Right atrium auricular region (tissue), 2 donors: ENCODE results near the gene OTUB2. TPM values are rescaled to one million over a fixed set of nuclear protein-coding genes. Genes with fewer than 3 reads are reported as not detected.
"Not testable (repeated sequence)": the region's sequence is repeated elsewhere in the genome, so short reads cannot be mapped to it uniquely, and the experiment has no call there.

Source experiments
- DNase-seq: peaks from one replicate; pipeline ENCODE4 v3.0.0-alpha.2; 2019; ENCODE audit warnings: low spot score
- H3K27ac ChIP-seq, 2 donors: fragments of 200-600 bp; sonication (generic); 1 replicate in 1 of 2; 2 replicates in 1 of 2; pipeline ENCODE4 v1.5.1; 2016 to 2019
- H3K27me3 ChIP-seq, 2 donors: fragments of 200-600 bp; sonication (generic); one replicate each; pipeline versions ENCODE4 v1.5.1 to v1.6.0; 2017 to 2019
- H3K36me3 ChIP-seq: fragments of 200-600 bp; sonication (generic); one replicate; pipeline ENCODE4 v1.5.1; 2016
- H3K4me1 ChIP-seq, 2 donors: fragments of 200-600 bp; sonication (generic); one replicate each; pipeline versions ENCODE4 v1.5.1 to v1.6.0; 2017 to 2019
- H3K4me3 ChIP-seq, 2 donors: fragments of 200-600 bp; sonication (generic); 1 replicate in 1 of 2; 2 replicates in 1 of 2; pipeline ENCODE4 v1.5.1; 2017 to 2019; ENCODE audit warnings: mild to moderate bottlenecking in 1 of 2, moderate library complexity in 1 of 2
- H3K9me3 ChIP-seq, 2 donors: fragments of 200-600 bp; sonication (generic); one replicate each; pipeline ENCODE4 v1.5.1; 2019
- total RNA-seq, 2 donors: library from RNA; depleted of rRNA; stranded (reverse); fragments of >200 nt; gene quantifications; one replicate each; pipeline ENCODE4 v1.1.0, GENCODE V29; 2016
- TF ChIP-seq, protein P1 (sequence below), 2 donors: fragments of 200-600 bp; sonication (generic); IDR thresholded peaks; one replicate each; pipeline ENCODE4 v1.5.1; 2019; ENCODE audit warnings: antibody characterized with exemption in 2 of 2

OTUB2 gene
- total RNA-seq, 2 donors from 2014 or later = 0.43 to 0.48 TPM

DNA sequence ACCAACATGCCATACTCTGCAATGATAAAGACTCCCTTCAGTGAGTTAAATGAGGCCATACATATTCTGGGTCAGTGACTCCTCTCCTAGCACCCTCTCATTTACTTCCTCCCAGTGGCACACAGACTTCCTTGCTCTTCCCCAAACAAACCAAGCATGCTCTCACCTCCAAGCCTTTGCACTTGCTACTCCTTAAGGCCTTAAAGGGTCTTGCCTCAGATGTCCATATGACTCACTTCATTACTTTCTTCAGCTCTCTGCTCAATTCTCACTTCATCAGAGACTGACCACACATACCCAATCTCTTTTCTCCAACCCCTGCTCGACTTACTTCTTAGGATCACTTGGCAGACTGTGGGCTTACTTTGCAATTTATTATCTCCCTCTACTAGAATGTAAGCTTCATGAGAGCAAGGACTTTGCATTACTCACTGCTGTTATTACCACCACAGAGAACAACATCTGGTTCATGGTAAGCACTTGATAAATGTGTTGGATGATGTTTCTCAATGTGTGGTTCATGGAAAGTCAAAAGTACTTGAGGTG, 32.1 kb downstream of the OTUB2 start:
- H3K27ac ChIP-seq = no peak overlapping the region
- no peak for DNase-seq
- H3K4me1 ChIP-seq = peaks cover 0 to 21% of the 10 kb centered on the region in 2 donors
- H3K4me3 ChIP-seq = no peak overlapping the region
- H3K9me3 ChIP-seq = no peaks in the 10 kb centered on the region
- H3K27me3 ChIP-seq = no peaks in the 10 kb centered on the region
- peaks cover 92% of the 10 kb centered on the region for H3K36me3 ChIP-seq
- TF ChIP-seq, protein P1, sequence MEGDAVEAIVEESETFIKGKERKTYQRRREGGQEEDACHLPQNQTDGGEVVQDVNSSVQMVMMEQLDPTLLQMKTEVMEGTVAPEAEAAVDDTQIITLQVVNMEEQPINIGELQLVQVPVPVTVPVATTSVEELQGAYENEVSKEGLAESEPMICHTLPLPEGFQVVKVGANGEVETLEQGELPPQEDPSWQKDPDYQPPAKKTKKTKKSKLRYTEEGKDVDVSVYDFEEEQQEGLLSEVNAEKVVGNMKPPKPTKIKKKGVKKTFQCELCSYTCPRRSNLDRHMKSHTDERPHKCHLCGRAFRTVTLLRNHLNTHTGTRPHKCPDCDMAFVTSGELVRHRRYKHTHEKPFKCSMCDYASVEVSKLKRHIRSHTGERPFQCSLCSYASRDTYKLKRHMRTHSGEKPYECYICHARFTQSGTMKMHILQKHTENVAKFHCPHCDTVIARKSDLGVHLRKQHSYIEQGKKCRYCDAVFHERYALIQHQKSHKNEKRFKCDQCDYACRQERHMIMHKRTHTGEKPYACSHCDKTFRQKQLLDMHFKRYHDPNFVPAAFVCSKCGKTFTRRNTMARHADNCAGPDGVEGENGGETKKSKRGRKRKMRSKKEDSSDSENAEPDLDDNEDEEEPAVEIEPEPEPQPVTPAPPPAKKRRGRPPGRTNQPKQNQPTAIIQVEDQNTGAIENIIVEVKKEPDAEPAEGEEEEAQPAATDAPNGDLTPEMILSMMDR (IDR thresholded peaks at IDR 0.05) = no peak

DNA sequence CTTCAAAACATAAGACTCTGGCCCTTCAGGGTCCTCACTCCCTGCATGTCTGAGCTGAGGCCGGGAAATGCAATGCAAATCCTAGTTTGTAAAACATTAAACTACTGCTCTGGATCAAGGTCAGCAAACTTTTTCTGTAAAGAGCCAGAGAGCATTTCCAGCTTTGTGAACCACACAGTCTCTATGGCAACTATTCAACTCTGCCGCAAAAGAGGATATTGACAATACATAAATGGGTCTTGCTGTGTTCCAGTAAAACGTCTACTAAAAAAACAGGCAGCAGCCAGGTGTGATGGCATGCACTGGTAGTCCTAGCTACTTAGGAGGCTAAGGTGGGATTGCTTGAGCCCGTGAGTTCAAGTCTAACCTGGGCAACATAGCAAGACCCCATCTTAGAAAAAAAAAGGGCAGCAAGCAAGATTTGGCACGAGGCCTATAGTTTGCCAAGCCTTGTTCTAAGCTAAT, 32.6 kb downstream of the OTUB2 start:
- DNase-seq = no peak
- Histone ChIP-seq H3K9me3 (no peaks in the 10 kb centered on the region), H3K4me1 (peaks cover 0 to 21% of the 10 kb centered on the region in 2 donors), H3K27ac (no peak overlapping the region), H3K36me3 (peaks cover 90% of the 10 kb centered on the region), H3K27me3 (no peaks in the 10 kb centered on the region), H3K4me3 (no peak overlapping the region)
- TF ChIP-seq, protein P1 (IDR thresholded peaks at IDR 0.05) = no peak

DNA sequence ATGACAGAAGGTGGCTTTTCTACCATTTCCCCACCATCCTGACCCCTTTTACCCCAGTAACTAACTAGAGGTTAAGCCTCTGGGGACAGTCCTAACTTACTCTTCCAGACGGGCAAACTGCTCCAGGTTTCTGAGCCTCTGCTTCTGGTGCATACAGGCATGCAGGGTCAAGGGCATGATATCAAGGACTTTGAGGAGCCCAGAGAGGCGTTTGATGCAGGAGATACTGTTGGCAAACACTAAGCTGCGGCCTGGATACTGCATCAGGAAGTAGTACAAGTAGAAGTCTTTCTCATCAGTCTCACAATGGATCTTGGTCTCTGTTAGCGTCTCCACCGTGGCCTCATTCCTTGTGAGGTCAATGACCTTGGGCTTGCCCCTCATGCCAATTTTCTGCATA, 33.9 kb downstream of the OTUB2 start:
- H3K4me3 ChIP-seq = no peak overlapping the region
- peaks cover 0 to 21% of the 10 kb centered on the region in 2 donors for H3K4me1 ChIP-seq
- no peaks in the 10 kb centered on the region for H3K27me3 ChIP-seq
- TF ChIP-seq, protein P1 (IDR thresholded peaks at IDR 0.05) = no peak
- peaks cover 77% of the 10 kb centered on the region for H3K36me3 ChIP-seq
- no peaks in the 10 kb centered on the region for H3K9me3 ChIP-seq
- H3K27ac ChIP-seq = no peak overlapping the region
- no peak for DNase-seq

DNA sequence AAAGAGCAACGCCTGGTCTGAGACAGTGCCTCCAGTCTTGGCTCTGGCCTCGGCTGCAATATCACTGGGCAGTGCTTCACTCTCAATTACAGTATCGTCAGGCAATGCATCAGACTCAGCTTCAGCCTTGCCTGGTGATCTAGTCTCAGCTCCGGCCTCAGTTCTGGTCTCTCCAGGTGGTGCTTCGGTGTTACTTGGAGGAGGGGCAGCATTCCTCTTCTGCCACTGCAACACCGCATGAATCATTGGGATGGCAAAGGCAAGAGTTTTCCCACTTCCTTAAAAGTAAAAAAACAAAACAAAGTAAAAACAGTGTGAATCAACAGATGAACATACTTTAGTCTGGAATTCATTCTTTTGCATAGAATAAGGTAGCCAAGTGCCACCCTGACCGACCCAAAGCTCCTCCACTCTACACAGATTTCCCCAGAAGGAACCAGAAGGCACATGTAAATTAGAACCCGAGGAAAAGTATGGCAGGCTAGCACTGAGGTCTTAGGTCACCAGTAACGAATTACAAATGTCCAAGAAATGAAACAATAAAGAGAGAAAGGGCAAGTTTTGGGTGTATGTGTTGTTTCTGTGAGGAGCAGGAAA, 36.3 kb downstream of the OTUB2 start:
- Histone ChIP-seq H3K4me3 (no peak overlapping the region), H3K27ac (no peak overlapping the region), H3K27me3 (no peaks in the 10 kb centered on the region), H3K4me1 (peaks cover 0 to 37% of the 10 kb centered on the region in 2 donors), H3K9me3 (no peaks in the 10 kb centered on the region), H3K36me3 (peaks cover 53% of the 10 kb centered on the region)
- DNase-seq = no peak
- TF ChIP-seq, protein P1 (IDR thresholded peaks at IDR 0.05) = no peak

DNA sequence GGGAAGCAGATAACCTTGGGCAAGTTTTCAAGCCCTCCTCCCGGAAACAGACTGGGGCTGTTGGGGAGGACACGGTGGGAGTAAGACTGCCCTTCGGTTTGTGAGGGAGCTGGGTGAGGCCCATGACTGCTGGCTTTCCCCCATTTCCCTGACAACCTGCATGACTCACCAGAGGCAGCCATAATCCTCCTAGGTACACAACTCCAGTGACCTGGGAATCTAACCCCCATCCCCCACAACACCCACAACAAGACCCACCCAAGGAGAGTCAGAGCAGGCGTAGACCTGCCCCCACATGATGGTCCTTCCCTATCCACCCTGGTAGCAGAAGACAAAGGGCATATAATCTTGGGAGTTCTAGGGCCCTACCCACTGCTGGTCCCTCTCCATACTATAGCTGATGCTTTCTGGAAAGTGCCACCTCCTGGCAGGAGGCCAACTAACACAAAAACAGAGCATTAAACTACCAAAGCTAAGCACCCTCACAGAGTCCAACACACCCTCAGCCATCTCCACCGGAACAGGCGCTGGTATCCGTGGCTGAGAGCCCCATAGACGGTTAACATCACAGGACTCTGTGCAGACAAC, 40.0 kb downstream of the OTUB2 start:
- peaks cover 0 to 33% of the 10 kb centered on the region in 2 donors for H3K4me1 ChIP-seq
- H3K9me3 ChIP-seq = no peaks in the 10 kb centered on the region
- DNase-seq = no peak
- no peaks in the 10 kb centered on the region for H3K27me3 ChIP-seq
- no peak overlapping the region for H3K4me3 ChIP-seq
- TF ChIP-seq, protein P1 (IDR thresholded peaks at IDR 0.05) = no peak
- H3K36me3 ChIP-seq = peaks cover 15% of the 10 kb centered on the region
- no peak overlapping the region for H3K27ac ChIP-seq

DNA sequence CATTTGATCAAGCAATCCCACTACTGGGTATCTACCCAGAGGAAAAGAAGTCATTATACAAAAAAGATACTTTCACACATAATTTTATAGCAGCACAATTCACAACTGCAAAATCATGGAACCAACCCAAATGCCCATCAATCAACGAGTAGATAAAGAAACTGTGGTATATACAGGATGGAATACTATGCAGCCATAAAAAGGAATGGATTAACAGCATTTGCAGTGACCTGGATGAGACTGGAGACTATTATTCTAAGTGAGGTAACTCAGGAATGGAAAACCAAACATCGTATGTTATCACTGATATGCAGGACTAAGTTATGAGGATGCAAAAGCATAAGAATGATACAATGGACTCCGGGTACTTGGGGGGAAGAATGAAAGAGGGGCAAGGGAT, 45.9 kb downstream of the OTUB2 start:
- not testable (repeated sequence) for H3K27ac ChIP-seq, H3K4me3 ChIP-seq, H3K36me3 ChIP-seq, DNase-seq, H3K27me3 ChIP-seq
- Histone ChIP-seq H3K4me1 (peaks cover 0 to 18% of the 10 kb centered on the region in 2 donors), H3K9me3 (peaks cover 5 to 15% of the 10 kb centered on the region in 2 donors)
